NOMO-1 treated with dmso at 0.1 percent for 144 hours (cell line): ENCODE data around the gene SH3D19.
"Not testable (repeated sequence)": the region's sequence is repeated elsewhere in the genome, so short reads cannot be mapped to it uniquely, and the experiment has no call there.

Experiments used
- DNase-seq: peaks from one replicate; lab custom pipeline; 2025; ENCODE audit not compliant: unreplicated experiment; lab: John Stamatoyannopoulos, UW

Gene SH3D19

DNA sequence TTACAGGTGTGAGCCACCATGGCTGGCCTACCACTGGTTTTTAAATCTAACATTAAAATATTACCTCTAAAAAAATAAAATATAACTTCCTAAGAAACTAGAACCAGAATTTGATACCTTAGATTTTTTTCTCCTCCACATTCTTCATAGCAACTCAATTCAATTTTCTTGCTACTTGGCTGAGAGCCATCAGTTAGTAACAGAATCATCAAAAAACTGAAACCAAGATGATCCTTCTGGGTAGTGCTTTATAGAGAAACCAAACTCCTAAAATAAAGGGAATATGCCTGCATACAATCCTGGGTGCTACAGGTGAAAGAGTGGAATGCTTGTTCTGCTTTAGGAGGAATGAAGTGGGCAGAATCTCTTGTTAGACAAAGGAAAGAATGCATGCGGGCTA is 161.6 kb downstream of the SH3D19 start:
- no peak for DNase-seq

DNA sequence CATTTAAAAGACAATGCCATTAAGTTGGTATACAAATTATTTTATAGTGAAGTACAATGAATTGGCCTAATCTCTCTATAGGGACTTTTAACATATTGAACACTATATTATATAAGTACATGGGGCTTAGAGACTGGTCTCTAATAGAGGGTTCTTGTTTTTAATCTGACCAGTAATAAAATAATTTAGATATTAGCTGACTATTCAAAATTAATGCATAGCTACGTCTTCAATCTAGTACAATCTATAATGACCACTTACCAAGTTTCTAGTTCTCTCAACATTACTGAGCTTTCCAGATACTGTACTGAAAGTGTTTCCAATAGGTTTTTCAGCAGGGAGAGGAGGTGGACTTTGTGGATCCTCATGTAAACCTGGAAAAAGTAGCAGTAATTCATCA is 166.4 kb downstream of the SH3D19 start:
- DNase-seq, result no peak

DNA sequence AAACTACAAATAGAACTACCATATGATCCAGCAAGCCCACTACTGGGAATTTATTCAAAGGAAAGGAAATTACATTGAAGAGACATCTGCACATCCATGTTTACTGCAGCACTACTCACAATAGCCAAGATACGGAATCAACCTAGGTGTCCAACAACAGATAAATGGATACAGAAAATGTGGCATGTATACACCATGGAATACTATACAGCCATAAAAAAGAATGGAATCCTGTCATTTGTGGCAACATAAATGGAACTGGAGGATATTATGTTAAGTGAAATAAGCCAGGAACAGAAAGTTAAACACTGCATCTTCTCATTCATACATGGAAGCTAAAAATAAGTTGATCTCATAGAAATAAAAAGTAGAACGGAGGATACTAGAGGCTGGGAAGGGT is 167.9 kb downstream of the SH3D19 start:
- DNase-seq, result no peak

DNA sequence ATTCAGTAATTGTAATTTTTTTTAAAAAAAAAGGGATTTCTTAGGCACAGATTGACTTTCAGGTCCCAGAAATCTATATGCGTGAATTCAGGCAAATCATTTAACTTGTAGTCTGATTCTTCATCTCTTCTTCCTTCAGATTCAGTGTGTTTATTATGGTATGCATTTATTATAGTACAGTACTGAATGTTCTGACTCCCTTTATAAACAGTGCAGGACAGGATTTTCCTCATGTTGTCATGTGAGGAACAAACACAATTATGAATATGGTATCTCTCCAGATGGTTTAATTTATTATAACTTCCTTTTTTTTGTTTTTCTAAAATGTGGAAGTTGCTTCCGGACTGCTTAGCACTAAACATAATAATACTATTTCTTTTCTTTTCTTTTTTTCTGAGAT is 171.8 kb downstream of the SH3D19 start:
- no peak for DNase-seq

DNA sequence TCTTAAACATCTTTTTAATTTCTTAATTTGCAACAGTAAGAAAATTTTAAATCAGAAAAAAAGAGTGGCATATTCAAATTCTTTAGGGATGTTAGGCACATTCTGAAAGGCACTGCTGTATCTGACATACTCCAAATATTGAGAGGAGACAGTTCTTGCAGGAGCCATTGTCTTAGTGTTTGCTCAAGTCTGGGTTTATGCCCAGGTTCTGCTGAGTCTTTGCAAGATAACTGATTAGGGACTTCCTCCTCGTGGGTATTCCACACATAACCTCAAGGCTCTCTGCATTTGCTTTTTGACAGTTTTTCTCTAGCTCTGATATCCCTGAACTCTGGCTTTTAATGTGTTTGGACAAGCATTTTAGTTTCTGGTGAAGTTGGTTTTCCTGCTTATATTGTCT is 173.4 kb downstream of the SH3D19 start:
- no peak for DNase-seq

DNA sequence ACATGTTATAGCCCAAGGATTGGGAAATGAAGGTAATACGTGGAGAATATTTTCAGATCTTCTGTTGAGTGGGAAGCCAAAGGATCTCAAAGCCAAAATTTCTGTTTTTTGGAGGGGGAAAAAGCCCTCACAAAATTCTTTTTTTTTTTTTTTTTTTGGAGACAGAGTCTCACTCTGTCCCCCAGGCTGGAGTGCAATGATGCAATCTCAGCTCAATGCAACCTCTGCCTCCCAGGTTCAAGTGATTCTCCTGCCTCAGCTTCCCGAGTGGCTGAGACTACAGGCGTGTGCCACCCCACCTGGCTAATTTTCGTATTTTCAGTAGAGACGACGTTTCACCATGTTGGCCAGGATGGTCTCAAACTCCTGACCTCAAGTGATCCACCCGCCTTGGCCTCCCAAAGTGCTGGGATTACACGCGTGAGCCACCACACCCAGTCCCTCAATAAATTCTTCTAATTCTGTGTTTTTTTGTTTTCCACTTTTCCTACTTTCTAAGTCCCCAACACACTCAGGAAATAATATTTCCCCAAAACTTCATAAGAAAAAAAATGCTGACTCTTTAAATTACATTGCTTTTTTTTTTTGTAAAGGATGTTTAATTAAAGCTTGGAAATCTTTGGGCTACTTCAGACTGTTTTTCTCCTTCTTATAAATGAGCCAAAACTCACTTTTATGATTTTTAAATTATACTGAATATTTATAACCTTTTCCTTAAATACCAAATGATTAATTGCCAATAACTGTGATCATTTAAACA is 174.4 kb downstream of the SH3D19 start:
- no peak for DNase-seq

DNA sequence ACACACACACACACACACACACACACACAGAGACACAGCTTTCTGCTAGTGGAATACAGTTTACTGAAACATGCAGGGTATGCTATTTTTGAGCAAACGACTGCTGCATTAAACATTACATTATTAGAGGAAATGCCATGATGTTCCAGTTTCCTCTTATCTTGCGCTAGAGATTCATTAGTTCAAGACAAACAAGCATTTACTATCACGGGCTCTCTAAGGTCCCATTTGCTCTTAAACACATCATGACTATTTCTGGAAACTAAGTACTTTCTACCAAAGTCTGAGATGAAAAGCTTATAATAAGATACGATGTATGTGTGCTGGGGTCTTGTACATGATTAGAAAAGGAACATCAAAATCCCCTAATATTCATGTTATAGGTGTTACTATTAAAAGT is 177.1 kb downstream of the SH3D19 start:
- no peak for DNase-seq

DNA sequence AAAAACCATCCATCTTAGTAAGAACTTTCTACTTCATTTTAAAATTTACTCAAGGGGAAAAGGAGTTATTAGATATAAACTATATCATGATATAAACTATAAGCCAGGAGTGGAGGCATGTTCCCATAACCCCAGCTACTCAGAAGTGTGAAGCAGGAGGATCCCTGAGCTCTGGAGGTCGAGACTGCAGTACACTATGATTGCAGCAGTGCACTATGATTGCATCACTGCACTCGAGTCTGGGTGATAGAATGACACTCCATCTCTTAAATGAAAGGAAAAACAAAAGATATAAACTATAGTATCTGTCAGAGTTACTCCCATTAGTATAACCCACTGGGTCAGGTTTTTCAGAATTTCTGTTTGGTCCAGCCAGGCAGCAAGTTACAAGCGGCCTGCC is 178.4 kb downstream of the SH3D19 start:
- no peak for DNase-seq

DNA sequence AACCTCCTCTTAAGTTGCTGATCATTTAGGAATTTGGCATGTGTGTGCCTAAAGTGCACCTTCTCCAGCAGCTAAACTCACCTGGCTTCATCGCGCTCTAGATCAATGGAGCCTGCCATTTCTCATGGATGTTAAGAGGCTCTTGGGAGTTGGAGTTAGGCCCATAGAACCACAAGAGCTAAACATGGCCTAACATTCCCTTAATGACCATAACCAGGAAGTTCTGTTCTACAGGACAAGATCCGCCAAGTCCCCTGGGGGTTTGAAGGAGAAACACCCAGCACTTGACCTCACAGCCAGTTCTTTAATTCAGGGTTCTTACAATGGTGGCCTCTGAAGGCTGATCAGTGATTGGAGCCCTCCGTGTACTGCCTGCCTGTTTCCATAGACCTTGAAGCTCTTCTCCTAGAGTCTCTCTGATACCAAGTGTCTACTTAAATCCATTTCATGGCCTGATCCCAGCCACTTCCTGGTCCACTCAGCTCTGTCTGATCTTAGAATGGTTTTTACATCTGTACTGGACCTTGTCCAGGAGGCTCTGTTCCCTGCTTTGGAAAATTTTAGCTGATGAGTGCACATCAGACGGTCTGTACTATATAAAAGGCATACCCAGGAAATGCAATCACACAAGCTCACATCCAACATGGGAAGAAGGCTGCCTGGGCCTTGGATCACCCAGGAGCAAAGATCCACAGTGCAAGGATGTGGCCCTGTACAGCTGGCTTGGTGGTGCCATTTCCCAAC is 180.9 kb downstream of the SH3D19 start:
- no peak for DNase-seq

DNA sequence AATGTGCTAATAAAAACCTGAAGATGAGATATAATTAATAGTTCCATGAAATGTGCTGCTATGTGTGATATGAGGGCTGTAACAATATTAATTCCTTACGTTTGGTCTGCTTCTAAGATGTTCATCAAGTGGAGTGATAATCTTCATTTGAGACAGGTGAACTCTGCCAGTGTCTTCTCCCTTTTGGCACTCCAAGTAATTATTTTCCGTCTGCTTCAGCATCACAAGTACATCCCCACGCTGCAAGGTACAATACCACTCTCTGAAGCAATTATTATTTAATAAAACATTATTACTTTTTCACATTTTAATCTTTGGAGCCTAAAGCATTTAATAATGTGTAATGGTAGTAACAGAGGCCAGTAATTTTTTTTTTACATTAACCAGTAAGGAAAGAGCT is 181.6 kb downstream of the SH3D19 start:
- no peak for DNase-seq

DNA sequence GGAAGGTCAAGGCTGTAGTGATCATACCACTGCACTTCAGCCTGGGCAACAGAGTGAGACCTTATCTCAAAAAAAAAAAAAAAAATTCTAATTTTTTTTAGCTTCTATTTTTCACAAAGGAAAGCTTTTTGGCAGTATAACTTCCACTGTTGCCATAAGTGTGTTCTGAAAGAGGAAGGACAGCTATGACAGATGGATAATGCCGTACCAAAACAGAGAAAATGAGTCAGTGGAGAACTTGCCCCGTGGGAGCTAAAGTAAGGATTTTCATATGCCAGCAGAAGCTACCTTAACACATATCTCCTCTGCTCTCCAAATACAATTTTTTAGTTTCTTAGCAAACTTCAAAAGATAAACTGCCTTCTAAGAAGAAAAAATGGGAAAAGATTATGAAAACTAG is 182.2 kb downstream of the SH3D19 start:
- DNase-seq, result no peak

DNA sequence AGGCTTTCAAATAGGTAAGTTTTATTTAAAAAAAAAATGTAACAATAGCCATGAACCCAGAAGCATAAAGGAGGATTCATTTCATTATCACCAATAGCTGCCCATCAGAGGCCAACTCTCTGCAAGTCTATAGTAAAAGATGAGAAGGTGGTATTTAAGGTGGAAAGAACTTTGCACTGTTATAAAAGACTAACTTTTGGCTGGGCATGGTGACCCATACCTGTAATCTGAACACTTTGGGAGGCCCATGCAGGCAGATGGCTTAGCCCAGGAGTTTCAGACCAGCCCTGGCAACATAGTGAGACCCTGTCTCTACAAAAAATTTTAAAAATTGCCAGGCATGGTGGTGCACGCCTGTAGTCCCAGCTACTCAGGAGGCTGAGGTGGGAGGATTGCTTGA is 182.6 kb downstream of the SH3D19 start:
- DNase-seq, result no peak

DNA sequence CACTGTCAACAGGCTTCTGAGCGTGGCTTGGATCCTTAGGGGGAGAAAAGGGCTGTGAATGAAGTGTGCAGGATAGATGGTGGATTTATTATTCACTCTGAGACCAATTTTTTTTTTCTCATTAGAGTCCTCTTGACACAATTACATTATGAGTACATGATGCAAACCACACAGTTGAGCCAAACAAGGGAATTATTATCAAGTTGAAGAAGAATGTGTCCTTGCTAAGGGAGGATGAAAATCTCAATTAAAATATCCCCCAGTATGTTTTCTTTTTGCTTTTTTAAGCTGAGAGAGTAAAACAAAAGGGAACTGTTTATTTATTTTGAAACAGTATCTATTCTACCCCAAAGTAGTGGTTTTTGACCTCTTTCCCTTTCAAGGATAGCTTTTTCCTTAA is 185.6 kb downstream of the SH3D19 start:
- no peak for DNase-seq

DNA sequence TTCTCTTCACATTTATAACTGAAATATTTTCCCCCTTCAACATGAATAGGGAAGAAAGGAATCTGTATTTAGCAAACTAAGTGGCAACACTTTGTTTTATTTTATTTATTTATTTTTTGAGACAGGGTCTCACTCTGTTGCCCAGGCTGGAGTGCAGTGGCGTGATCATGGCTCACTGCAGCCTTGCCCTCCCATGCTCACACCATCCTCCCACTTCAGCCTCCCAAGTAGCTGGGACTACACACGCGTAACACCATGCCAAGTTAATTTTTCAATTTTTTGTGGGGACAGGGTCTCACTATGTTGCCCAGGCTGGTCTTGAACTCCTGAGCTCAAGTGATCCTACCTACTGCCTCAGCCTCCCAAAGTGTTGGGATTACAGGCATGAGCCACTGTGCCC is 189.4 kb downstream of the SH3D19 start:
- DNase-seq, result not testable (repeated sequence)

DNA sequence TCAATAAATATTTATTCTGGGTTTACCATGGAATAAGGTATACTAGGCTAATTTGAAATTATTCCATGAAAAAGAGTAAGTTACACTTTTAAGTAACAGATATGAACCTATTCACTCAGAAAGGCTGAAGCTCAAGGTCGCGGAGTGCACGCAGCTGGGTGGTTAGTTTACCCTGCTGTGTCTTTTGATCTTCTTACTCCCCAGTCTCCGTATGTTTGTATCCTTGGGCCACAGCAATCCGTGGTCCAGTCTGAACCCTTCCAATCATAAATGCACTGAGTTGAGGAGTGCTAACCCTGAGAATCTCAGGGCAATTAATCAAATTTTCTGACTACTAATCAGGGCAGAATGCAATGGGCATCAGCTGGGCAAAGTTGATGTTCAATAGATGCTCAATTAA is 192.1 kb downstream of the SH3D19 start:
- no peak for DNase-seq

DNA sequence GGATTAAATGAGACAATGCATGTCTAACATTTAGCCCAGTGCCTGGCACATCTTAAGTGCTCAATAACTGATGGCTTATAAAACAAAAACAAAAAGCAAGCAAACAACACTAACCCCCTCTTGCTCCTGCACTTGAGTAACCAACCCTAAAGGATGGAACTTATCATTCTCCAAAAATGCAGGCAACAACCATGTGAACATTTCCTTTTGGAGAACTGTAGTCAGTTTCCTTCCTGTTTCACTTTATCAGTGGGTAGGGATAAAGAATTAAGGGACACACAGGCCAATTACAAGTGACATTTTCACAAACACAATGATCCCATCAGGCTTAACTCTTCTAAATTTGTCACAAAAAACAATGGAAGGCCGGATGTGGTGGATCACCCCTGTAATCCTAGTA is 195.6 kb downstream of the SH3D19 start:
- no peak for DNase-seq

DNA sequence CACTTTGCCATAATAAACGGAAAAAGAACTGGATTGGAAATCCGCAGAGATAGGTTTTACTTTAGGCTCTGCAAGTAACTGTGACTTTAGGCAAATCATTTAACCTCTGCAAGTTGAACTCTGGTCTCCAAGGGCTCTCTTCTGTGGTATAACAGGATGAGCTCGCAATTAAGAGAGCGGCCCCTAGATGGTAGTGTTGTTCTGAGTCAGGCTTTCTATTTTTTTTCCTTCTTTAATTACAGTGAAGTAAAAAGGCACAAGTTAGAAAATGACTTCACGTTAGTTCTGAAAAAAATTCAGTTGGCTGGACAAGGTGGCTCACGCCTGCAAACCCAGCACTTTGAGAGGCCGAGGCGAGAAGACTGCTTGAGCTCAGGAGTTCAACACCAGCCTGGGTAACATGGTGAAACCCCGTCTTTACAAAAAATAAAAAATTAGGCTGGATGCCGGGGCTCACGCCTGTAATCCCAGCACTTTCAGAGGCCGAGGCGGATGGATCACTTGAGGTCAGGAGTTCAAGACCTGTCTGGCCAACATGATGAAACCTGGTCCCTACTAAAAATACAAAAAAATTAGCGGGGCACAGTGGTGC is 207.9 kb downstream of the SH3D19 start:
- peak; percentile 58 for DNase-seq

DNA sequence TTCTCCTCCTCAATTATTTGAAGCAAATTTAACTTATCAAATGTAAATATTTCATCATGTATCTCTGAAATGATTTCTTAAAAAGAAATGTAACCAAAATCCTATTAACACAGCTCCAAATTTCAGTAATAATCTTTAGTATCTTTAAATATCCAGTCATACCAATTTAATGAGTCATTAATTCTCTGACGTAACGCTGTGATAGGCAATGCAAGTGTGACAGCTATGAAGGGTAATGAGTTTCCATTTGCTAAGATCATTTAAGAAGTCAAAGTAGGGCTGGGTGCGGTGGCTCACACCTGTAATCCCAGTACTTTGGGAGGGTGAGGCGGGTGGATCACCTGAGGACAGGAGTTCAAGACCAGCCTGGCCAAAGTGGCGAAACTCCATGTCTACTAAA is 210.4 kb downstream of the SH3D19 start:
- no peak for DNase-seq

DNA sequence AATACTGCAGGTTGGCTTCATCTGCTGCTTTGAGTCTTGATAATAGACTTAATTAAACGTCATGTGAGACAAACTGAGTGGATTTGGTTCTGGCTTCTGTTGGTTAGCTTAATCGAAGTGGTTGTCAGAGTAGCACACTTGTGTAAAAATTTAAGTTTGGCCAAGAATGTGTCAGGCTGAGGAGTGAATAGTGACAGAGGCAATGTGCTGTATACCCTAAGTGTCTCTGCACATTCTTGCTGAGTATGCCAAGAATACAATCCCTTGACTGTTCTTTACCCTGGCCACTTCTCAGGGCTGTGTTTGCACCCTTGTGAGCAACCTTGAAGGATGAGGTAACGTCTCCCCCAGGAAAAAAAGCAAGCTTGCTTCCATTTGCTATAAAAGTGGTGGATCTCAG is 211.1 kb downstream of the SH3D19 start:
- DNase-seq, result no peak

DNA sequence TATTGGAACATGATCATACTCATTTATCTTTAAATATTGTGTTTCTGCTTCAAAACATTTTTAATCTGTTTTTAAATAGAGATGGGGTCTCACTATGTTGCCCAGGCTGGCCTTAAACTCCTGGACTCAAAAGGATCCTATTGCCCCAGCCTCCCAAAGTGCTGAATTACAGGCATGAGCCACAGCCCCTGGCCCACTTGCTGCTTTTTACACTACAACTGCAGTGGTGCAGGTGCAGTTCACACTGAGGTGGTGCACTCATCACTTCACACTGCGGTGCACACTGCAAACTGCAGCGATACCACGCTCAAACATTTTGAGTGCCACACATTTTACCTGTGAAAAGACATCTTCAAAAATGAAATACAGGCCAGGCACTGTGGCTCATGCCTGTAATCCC is 215.2 kb downstream of the SH3D19 start:
- DNase-seq, result no peak

DNA sequence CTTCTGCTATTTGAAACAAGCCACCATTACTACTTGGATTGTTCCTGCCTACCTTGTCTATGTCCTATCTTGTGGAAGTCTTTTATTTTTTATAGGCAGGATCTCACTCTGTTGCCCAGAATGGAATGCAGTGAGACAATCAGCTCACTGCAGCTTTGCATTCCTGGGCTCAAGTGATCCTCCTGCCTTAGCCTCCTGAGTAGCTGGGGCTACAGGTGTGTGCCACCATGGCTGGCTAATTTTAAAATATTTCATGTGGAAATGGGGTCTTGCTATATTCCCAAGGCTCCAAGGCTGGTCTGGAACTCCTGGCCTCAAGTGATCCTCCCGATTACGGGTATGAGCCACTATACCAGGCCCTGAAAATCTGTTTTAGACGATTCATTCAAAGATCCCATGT is 218.3 kb downstream of the SH3D19 start:
- no peak for DNase-seq

DNA sequence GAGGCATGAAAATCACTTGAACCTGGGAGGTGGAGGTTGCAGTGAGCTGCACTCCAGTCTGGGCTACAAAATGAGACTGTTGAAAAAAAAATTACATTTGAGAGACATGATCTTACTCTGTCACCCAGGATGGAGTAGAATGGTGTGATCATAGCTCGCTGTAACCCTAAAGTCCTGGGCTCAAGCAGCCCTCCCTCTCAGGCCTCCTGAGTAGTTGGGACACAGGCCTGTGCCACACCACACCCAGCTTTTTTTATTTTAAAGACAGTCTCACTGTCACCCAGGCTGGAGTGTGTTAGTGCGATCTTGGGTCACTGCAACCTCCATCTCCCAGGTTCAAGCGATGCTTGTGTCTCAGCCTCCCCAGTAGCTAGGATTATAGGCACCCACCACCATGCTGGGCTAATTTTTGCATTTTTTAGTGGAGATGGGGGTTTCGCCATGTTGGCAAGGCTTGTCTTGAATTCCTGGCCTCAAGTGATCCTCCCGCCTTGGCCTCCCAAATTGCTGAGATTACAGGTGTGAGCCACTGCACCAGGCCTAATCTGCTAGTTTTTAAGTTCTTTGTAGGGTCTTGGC is 219.9 kb downstream of the SH3D19 start:
- DNase-seq, result no peak
